Measurements from ENCODE around the gene ATP9A. TPM values are rescaled to one million over a fixed set of nuclear protein-coding genes. Genes with fewer than 3 reads are reported as not detected.

Gene ATP9A
- total and polyA plus RNA-seq, 10 of the 15 experiments (the other 5 are each of a cell fraction or from before 2014, with no cell fraction given), result 0.03 to 0.81 (median 0.14) TPM

- 0% methylated on average over 1 of the region's 1 CpG for WGBS (ENCODE audit: insufficient coverage, insufficient replicate concordance, low lambda C conversion rate, missing lambda C conversion rate)
- DNase-seq (ENCODE audit: low read depth, low spot score) (no peak), FAIRE-seq (no peak), ATAC-seq (no peak)
- Histone ChIP-seq H3K4me2 (ENCODE audit: control insufficient read depth, insufficient read depth) (no peak overlapping the region), H4K20me1 (ENCODE audit: control insufficient read depth, insufficient read depth) (no peaks in the 10 kb centered on the region), H3K27ac (ENCODE audit: control insufficient read depth, insufficient read depth) (no peak overlapping the region), H3K4me3 (no peak overlapping the region), H2AFZ (ENCODE audit: control insufficient read depth, low read depth, low read length) (no peak overlapping the region), H3K9ac (ENCODE audit: control insufficient read depth, insufficient read depth, low read length) (no peak overlapping the region), H3K36me3 (ENCODE audit: control insufficient read depth in 2 of 2, insufficient read depth in 2 of 2, low read length in 1 of 2) (no peaks in the 10 kb centered on the region), H3K27me3 (replicated peaks in 1 of 2; ENCODE audit: control insufficient read depth in 2 of 2, insufficient read depth in 2 of 2, low read length in 1 of 2) (no peaks in the 10 kb centered on the region), H3K79me2 (ENCODE audit: control insufficient read depth, insufficient read depth, low read length) (no peaks in the 10 kb centered on the region), H3K9me3 (replicated peaks; ENCODE audit: control insufficient read depth, insufficient read depth, low read length) (no peaks in the 10 kb centered on the region), H3K4me1 (ENCODE audit: control insufficient read depth, insufficient read depth, low read length) (no peaks in the 10 kb centered on the region)
- ChIA-PET CTCF (interaction anchor here (1.0 kb wide), 1 partner anchor 19 kb away, joined by 3 read pairs; no protein-coding TSS in a partner anchor), POLR2A (interaction anchor here (0.7 kb wide), 1 partner anchor 260 kb away, joined by 4 read pairs; no protein-coding TSS in a partner anchor), RAD21 (ENCODE audit: unreplicated experiment) (interaction anchor here (0.6 kb wide), 1 partner anchor 223 kb away, joined by 3 read pairs; no protein-coding TSS in a partner anchor), SMC1A (ENCODE audit: uncharacterized antibody, unreplicated experiment) (no interaction called here)
- TF ChIP-seq BACH1 (IDR thresholded peaks at IDR 0.05; ENCODE audit: borderline replicate concordance), result no peak
- TF ChIP-seq ZSCAN29 (IDR thresholded peaks at IDR 0.05), result no peak
- TF ChIP-seq ZZZ3 (IDR thresholded peaks at IDR 0.05; ENCODE audit: control insufficient read depth, insufficient read length, low read depth), result no peak
- no peak for TF ChIP-seq EP300 (IDR thresholded peaks at IDR 0.05; ENCODE audit: borderline replicate concordance in 1 of 2, control insufficient read depth in 1 of 2, low read depth in 2 of 2, low read length in 2 of 2)
- no peak for TF ChIP-seq ZNF217 (IDR thresholded peaks at IDR 0.05)
- no peak for TF ChIP-seq PRDM15 (CRISPR knock-in tag; IDR thresholded peaks at IDR 0.05)
- no peak for TF ChIP-seq CREB1 (IDR thresholded peaks at IDR 0.05; ENCODE audit: low read depth)
- TF ChIP-seq SMAD1 (IDR thresholded peaks at IDR 0.05; ENCODE audit: low read depth, partially characterized antibody), result no peak
- no peak for TF ChIP-seq EGR1 (IDR thresholded peaks at IDR 0.05; ENCODE audit: borderline replicate concordance in 1 of 2, low read depth in 2 of 2, low read length in 2 of 2)
- TF ChIP-seq ASH2L (IDR thresholded peaks at IDR 0.05; ENCODE audit: borderline replicate concordance, low read depth), result no peak
- TF ChIP-seq ATF3 (IDR thresholded peaks at IDR 0.05; ENCODE audit: borderline replicate concordance, extremely low read depth, low read depth, low read length), result no peak
- TF ChIP-seq SKIL (IDR thresholded peaks at IDR 0.05; ENCODE audit: low read depth, poor library complexity, severe bottlenecking), result no peak
- TF ChIP-seq CHD1 (IDR thresholded peaks at IDR 0.05; ENCODE audit: low read depth, low read length), result no peak
- BruUV-seq (replicated peaks), result no TSS peak
- in situ Hi-C loops (cut with MboI), result no loop called here
- intact Hi-C loops (cut with micrococcal nuclease; ENCODE audit: unreplicated experiment), result no loop called here
Observed at GRCh38 chr20:51715856-51716185, 52.4 kb downstream of the ATP9A start.

All from GM12878 (cell line).